Large intestine (tissue), 12 donors: ENCODE measurements around the gene FXYD7. TPM values are rescaled to one million over a fixed set of nuclear protein-coding genes. Genes with fewer than 3 reads are reported as not detected.

ENCODE experiments used
- DNase-seq, 2 donors: peaks; one replicate each; pipeline versions ENCODE4 v3.0.0 to v3.0.0-alpha.2; 2013
- H3K27ac ChIP-seq: one replicate; pipeline ENCODE4 v1.5.1; 2013; ENCODE audit warnings: low read length
- H3K27me3 ChIP-seq: 2 replicates; pipeline ENCODE4 v1.6.1; 2013; ENCODE audit warnings: low read length; ENCODE audit not compliant: control insufficient read depth, insufficient read depth
- H3K36me3 ChIP-seq: 2 replicates; pipeline ENCODE4 v1.6.1; 2013; ENCODE audit warnings: low read length; ENCODE audit not compliant: control insufficient read depth, insufficient read depth
- H3K4me1 ChIP-seq: one replicate; pipeline ENCODE4 v1.6.1; 2013; ENCODE audit warnings: low read length; ENCODE audit not compliant: control insufficient read depth, insufficient read depth
- H3K4me3 ChIP-seq: one replicate; pipeline ENCODE4 v1.5.1; 2013; ENCODE audit warnings: low read length
- H3K9me3 ChIP-seq: one replicate; pipeline ENCODE4 v1.6.1; 2013; ENCODE audit warnings: mild to moderate bottlenecking, low read depth, low read length, moderate library complexity; ENCODE audit not compliant: control insufficient read depth
- WGBS: methylation state at CpG from one replicate; pipeline ENCODE4 v1.1.5; 2013; ENCODE audit warnings: low lambda C conversion rate; ENCODE audit not compliant: insufficient coverage; 5-methylcytosine and 5-hydroxymethylcytosine counted together
- long read RNA-seq, 11 donors: transcript quantifications; one replicate each; lab custom pipeline, GENCODE V29; 2026
- polyA plus RNA-seq: library from polyadenylated mRNA; unstranded; fragments of 120-200 nt; gene quantifications from one replicate; pipeline ENCODE4 v1.2.1, GENCODE V29; 2013

The FXYD7 gene, protein sequence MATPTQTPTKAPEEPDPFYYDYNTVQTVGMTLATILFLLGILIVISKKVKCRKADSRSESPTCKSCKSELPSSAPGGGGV
- polyA plus RNA-seq: 7.6 TPM
- long read RNA-seq, donor 1: 0 reads
- long read RNA-seq, donor 2, transcript FXYD7-201 (6 exons, 712 nt): major isoform, 5 of 5 reads
- long read RNA-seq, donor 2, partial matches to known transcripts: 0 of 5 reads
- long read RNA-seq, donor 2, other reads (novel, unspliced or antisense): 0 of 5 reads
- long read RNA-seq, donor 3: 0 reads
- long read RNA-seq, donor 4: 0 reads
- long read RNA-seq, donor 5, transcript FXYD7-201 (6 exons, 712 nt): major isoform, 5 of 6 reads
- long read RNA-seq, donor 5, partial matches to known transcripts: 0 of 6 reads
- long read RNA-seq, donor 5, other reads (novel, unspliced or antisense): 0 of 6 reads
- long read RNA-seq, donor 6, partial matches to known transcripts: 0 of 2 reads
- long read RNA-seq, donor 6, other reads (novel, unspliced or antisense): 0 of 2 reads
- long read RNA-seq, donor 7, transcript FXYD7-201 (6 exons, 712 nt): major isoform, 5 of 5 reads
- long read RNA-seq, donor 7, partial matches to known transcripts: 0 of 5 reads
- long read RNA-seq, donor 7, other reads (novel, unspliced or antisense): 0 of 5 reads
- long read RNA-seq, donor 8, partial matches to known transcripts: 0 of 4 reads
- long read RNA-seq, donor 8, other reads (novel, unspliced or antisense): 0 of 4 reads
- long read RNA-seq, donor 9, partial matches to known transcripts: 0 of 4 reads
- long read RNA-seq, donor 9, other reads (novel, unspliced or antisense): 0 of 4 reads
- long read RNA-seq, donor 10, partial matches to known transcripts: 0 of 4 reads
- long read RNA-seq, donor 10, other reads (novel, unspliced or antisense): 0 of 4 reads
- long read RNA-seq, donor 11, partial matches to known transcripts: 0 of 4 reads
- long read RNA-seq, donor 11, other reads (novel, unspliced or antisense): 0 of 4 reads

GRCh38 chr19:35143231-35143715, at the start of gene FXYD7:
FXYD7 (plus strand) TSS chr19:35143255; CDS start chr19:35143334, 79 bp downstream.
- peaks cover 37% of the 10 kb centered on the region for H3K4me1 ChIP-seq
- peak within 1 kb of the TSS; percentile 13 for H3K4me3 ChIP-seq
- peaks cover 34% of the 10 kb centered on the region for H3K27me3 ChIP-seq
- no peaks in the 10 kb centered on the region for H3K36me3 ChIP-seq
- DNase-seq: no peak
- H3K9me3 ChIP-seq: peaks cover 4% of the 10 kb centered on the region
- H3K27ac ChIP-seq: no peak within 1 kb of the TSS
- WGBS: no CpG with 5 or more reads among the region's 31 CpGs

DNA sequence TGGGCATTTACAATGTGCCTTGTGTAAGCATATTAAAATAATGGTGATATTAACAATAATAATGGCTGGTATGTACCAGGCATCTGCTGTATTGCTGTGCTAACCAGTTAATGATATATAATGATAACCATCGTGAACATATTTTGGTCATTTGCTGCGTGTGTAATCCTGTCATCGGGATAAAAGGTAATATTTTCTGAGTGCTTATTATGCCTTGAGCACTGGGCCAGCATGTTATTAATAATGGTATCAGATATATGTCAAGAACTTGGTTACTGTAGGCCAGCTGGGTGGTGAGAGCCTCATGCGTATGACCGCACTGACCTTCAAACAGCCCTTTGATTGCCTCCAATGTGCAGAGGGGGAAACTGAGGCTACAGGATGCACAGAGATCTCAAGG, 49.6 kb upstream of the FXYD7 start:
- WGBS: no CpG with 5 or more reads among the region's 5 CpGs
- no peak overlapping the region for H3K4me3 ChIP-seq
- H3K27me3 ChIP-seq: peaks cover 2% of the 10 kb centered on the region
- no peak for DNase-seq
- H3K4me1 ChIP-seq: peaks cover 21% of the 10 kb centered on the region
- H3K27ac ChIP-seq: no peak overlapping the region
- no peaks in the 10 kb centered on the region for H3K36me3 ChIP-seq
- peaks cover 3% of the 10 kb centered on the region for H3K9me3 ChIP-seq

- DNase-seq: no peak
- no peaks in the 10 kb centered on the region for H3K36me3 ChIP-seq
- no peak overlapping the region for H3K4me3 ChIP-seq
- peaks cover 7% of the 10 kb centered on the region for H3K9me3 ChIP-seq
- WGBS: no CpG with 5 or more reads among the region's 11 CpGs
- H3K27ac ChIP-seq: no peak overlapping the region
- peaks cover 17% of the 10 kb centered on the region for H3K4me1 ChIP-seq
- peaks cover 2% of the 10 kb centered on the region for H3K27me3 ChIP-seq
These were observed 49.0 kb upstream of the FXYD7 start for GRCh38 chr19:35093941-35094647.

GRCh38 chr19:35094656-35095055, 48.4 kb upstream of the FXYD7 start:
- no CpG with 5 or more reads among the region's 4 CpGs for WGBS
- peaks cover 7% of the 10 kb centered on the region for H3K9me3 ChIP-seq
- no peak overlapping the region for H3K4me3 ChIP-seq
- H3K27me3 ChIP-seq: peaks cover 2% of the 10 kb centered on the region
- H3K4me1 ChIP-seq: peaks cover 17% of the 10 kb centered on the region
- no peaks in the 10 kb centered on the region for H3K36me3 ChIP-seq
- DNase-seq: peak; percentile 31 to 67
- no peak overlapping the region for H3K27ac ChIP-seq

GRCh38 chr19:35095667-35096368, 47.2 kb upstream of the FXYD7 start:
- no peaks in the 10 kb centered on the region for H3K27me3 ChIP-seq
- H3K36me3 ChIP-seq: no peaks in the 10 kb centered on the region
- peaks cover 17% of the 10 kb centered on the region for H3K4me1 ChIP-seq
- peaks cover 7% of the 10 kb centered on the region for H3K9me3 ChIP-seq
- 71% methylated on average over 1 of the region's 8 CpGs for WGBS
- H3K27ac ChIP-seq: no peak overlapping the region
- DNase-seq: peak in 1 of 2 donors; percentile 45
- no peak overlapping the region for H3K4me3 ChIP-seq

- H3K9me3 ChIP-seq: peaks cover 7% of the 10 kb centered on the region
- no peak overlapping the region for H3K4me3 ChIP-seq
- no CpG with 5 or more reads among the region's 29 CpGs for WGBS
- H3K27me3 ChIP-seq: no peaks in the 10 kb centered on the region
- no peaks in the 10 kb centered on the region for H3K36me3 ChIP-seq
- DNase-seq: no peak
- peaks cover 11% of the 10 kb centered on the region for H3K4me1 ChIP-seq
- no peak overlapping the region for H3K27ac ChIP-seq
These were observed 44.5 kb upstream of the FXYD7 start for GRCh38 chr19:35098413-35099049.

DNA sequence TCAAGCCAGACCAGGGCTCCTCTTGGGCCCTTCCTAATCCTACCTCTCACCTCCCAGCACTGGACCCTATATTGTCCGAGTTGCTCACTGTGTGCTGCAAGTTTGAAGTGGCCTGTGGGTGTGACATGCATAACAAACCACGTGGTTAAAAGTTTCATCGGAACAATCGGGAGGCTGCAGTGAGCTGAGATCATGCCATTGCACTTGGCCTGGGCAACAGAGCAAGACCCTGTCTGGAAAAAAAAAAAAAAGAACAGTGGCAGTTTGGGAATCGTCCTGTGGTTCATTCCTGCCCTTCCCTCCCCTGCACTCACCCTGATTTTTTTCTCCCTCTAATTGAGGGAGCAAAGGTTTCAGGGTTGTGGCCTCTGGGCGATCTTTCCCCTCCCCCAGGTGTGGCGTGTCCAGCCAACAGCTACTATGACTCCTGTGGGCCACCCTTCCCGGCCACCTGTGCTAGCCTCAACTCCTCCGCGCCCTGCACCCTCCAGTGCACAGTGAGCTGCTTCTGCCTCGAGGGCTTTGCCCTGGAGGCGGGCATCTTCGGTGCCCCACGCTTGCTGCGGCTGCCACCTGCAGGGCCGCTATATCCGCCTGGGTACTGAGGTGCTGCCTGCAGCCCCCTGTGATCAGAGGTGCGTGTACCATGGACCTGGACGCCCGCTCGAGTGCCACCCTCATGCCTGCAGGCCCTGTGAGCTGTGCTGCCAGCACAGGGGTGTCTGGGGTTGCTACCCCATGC, 43.7 kb upstream of the FXYD7 start:
- WGBS: no CpG with 5 or more reads among the region's 21 CpGs

DNA sequence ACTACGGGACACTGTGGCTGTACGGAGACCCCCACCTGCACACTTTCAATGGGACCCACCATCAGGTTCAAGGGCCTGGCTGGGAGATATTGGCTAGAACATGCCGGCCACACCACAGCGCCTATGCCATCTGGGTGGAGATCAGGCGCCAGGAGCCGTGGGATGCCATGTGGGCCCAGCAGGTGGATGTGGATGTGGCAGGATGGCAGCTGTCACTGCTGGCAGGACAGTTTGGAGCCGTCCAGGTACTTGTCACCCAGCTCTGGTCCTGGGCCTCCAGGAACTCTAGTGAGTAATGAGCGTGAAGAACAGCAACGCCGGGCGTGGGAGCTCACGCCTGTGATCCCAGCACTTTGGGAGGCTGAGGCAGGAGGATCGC, 43.2 kb upstream of the FXYD7 start:
- Histone ChIP-seq H3K36me3 (no peaks in the 10 kb centered on the region), H3K9me3 (peaks cover 7% of the 10 kb centered on the region), H3K27ac (no peak overlapping the region), H3K4me3 (no peak overlapping the region), H3K27me3 (no peaks in the 10 kb centered on the region), H3K4me1 (peaks cover 1% of the 10 kb centered on the region)
- DNase-seq: no peak
- WGBS: no CpG with 5 or more reads among the region's 13 CpGs

More for the DNA sequence above, 43.7 kb upstream of the FXYD7 start:
- Histone ChIP-seq H3K9me3 (peaks cover 7% of the 10 kb centered on the region), H3K27me3 (no peaks in the 10 kb centered on the region), H3K4me3 (no peak overlapping the region), H3K4me1 (peaks cover 5% of the 10 kb centered on the region), H3K36me3 (no peaks in the 10 kb centered on the region), H3K27ac (no peak overlapping the region)
- DNase-seq: no peak
